ENCODE measurements around the gene RHBG. TPM values are rescaled to one million over a fixed set of nuclear protein-coding genes. Genes with fewer than 3 reads are reported as not detected.

The RHBG gene
- polyA plus RNA-seq, 1 donor (not counting 4 experiments of a cell fraction or from before 2014, with no cell fraction given), result not detected

- Histone ChIP-seq H3K36me3 (ENCODE audit: control insufficient read depth in 2 of 2, extremely low read depth in 1 of 2, insufficient read depth in 2 of 2, low read length in 2 of 2) (peaks cover 18 to 30% of the 10 kb centered on the region in 2 experiments), H3K4me3 (ENCODE audit: control insufficient read depth in 2 of 3, extremely low read depth in 1 of 3, insufficient read depth in 2 of 3, low read depth in 1 of 3, low read length in 3 of 3) (peak overlapping the region; percentile 72 to 100 (median 99)), H3K9me1 (ENCODE audit: control insufficient read depth, extremely low read depth, insufficient read depth, low read length) (no peaks in the 10 kb centered on the region), H3K27ac (ENCODE audit: control insufficient read depth, insufficient read depth, low read length) (peak overlapping the region; percentile 81), H4K20me1 (ENCODE audit: control insufficient read depth, extremely low read depth, insufficient read depth, low read length) (no peaks in the 10 kb centered on the region), H3K27me3 (ENCODE audit: control insufficient read depth, extremely low read depth, insufficient read depth, low read length) (no peaks in the 10 kb centered on the region), H3K4me1 (ENCODE audit: control insufficient read depth, extremely low read depth, insufficient read depth, low read length) (peaks cover 14% of the 10 kb centered on the region), H3K4me2 (ENCODE audit: control insufficient read depth, extremely low read depth, insufficient read depth, low read depth, low read length) (peak overlapping the region; percentile 87), H3K9me3 (ENCODE audit: control insufficient read depth, low read depth, low read length) (no peaks in the 10 kb centered on the region), H3K9ac (ENCODE audit: control insufficient read depth, extremely low read depth, insufficient read depth, low read length) (peak overlapping the region; percentile 94), H2AFZ (ENCODE audit: control insufficient read depth, low read length) (peak overlapping the region; percentile 88), H3K79me2 (ENCODE audit: control insufficient read depth, insufficient read depth, low read length) (peaks cover 53% of the 10 kb centered on the region)
- FAIRE-seq, result no peak
- dilution Hi-C loops (cut with MboI; ENCODE audit: extremely low pct_ligation_motif_present, low sequenced_read_pairs), result no loop called here
- no peak for DNase-seq (ENCODE audit: low read depth, low spot score)
- no peak for TF ChIP-seq EZH2 (IDR thresholded peaks at IDR 0.05; ENCODE audit: low read length)
- no peak for TF ChIP-seq CTCF (optimal IDR thresholded peaks at IDR 0.05 in 1 of 3, IDR thresholded peaks at IDR 0.05 in 1 of 3, conservative IDR thresholded peaks at IDR 0.05 in 1 of 3; ENCODE audit: extremely low read depth in 1 of 3, insufficient read depth in 2 of 3, low read length in 3 of 3)
Observed at GRCh38 chr1:156337052-156337887, 31.7 kb upstream of the RHBG start.

GRCh38 chr1:156337888-156338179, 31.2 kb upstream of the RHBG start:
- no peak for DNase-seq (ENCODE audit: low read depth, low spot score)
- dilution Hi-C loops (cut with MboI; ENCODE audit: extremely low pct_ligation_motif_present, low sequenced_read_pairs), result no loop called here
- peaks cover 14% of the 10 kb centered on the region for H3K4me1 ChIP-seq (ENCODE audit: control insufficient read depth, extremely low read depth, insufficient read depth, low read length)
- H3K27me3 ChIP-seq (ENCODE audit: control insufficient read depth, extremely low read depth, insufficient read depth, low read length), result no peaks in the 10 kb centered on the region
- peaks cover 49% of the 10 kb centered on the region for H3K79me2 ChIP-seq (ENCODE audit: control insufficient read depth, insufficient read depth, low read length)
- H3K36me3 ChIP-seq (ENCODE audit: control insufficient read depth in 2 of 2, extremely low read depth in 1 of 2, insufficient read depth in 2 of 2, low read length in 2 of 2), result peaks cover 15 to 26% of the 10 kb centered on the region in 2 experiments
- H2AFZ ChIP-seq (ENCODE audit: control insufficient read depth, low read length), result peak overlapping the region; percentile 88
- H4K20me1 ChIP-seq (ENCODE audit: control insufficient read depth, extremely low read depth, insufficient read depth, low read length), result no peaks in the 10 kb centered on the region
- FAIRE-seq, result no peak
- H3K4me2 ChIP-seq (ENCODE audit: control insufficient read depth, extremely low read depth, insufficient read depth, low read depth, low read length), result peak overlapping the region; percentile 87
- H3K9me3 ChIP-seq (ENCODE audit: control insufficient read depth, low read depth, low read length), result no peaks in the 10 kb centered on the region
- peak overlapping the region; percentile 94 for H3K9ac ChIP-seq (ENCODE audit: control insufficient read depth, extremely low read depth, insufficient read depth, low read length)
- H3K9me1 ChIP-seq (ENCODE audit: control insufficient read depth, extremely low read depth, insufficient read depth, low read length), result no peaks in the 10 kb centered on the region
- peak overlapping the region; percentile 72 to 100 (median 99) for H3K4me3 ChIP-seq (ENCODE audit: control insufficient read depth in 2 of 3, extremely low read depth in 1 of 3, insufficient read depth in 2 of 3, low read depth in 1 of 3, low read length in 3 of 3)
- no peak for TF ChIP-seq EZH2 (IDR thresholded peaks at IDR 0.05; ENCODE audit: low read length)
- TF ChIP-seq CTCF (optimal IDR thresholded peaks at IDR 0.05 in 1 of 3, IDR thresholded peaks at IDR 0.05 in 1 of 3, conservative IDR thresholded peaks at IDR 0.05 in 1 of 3; ENCODE audit: extremely low read depth in 1 of 3, insufficient read depth in 2 of 3, low read length in 3 of 3), result no peak
- peak overlapping the region; percentile 81 for H3K27ac ChIP-seq (ENCODE audit: control insufficient read depth, insufficient read depth, low read length)

All from keratinocyte (primary cell).